T1000 (cell line): ENCODE measurements around the gene SPPL2A.
A peak's percentile ranks its signal among the peaks of the same experiment; 100 is the strongest.
"Not testable (repeated sequence)": the region's sequence is repeated elsewhere in the genome, so short reads cannot be mapped to it uniquely, and the experiment has no call there.

Source experiments
- DNase-seq: peaks from one replicate; lab custom pipeline; 2025; ENCODE audit warnings: mixed read lengths; lab: John Stamatoyannopoulos, UW

The SPPL2A gene

GRCh38 chr15:50765195-50765967 lies at the start of gene SPPL2A:
SPPL2A (minus strand) TSS chr15:50765706; CDS start chr15:50765533, 173 bp downstream.
- peak; percentile 72 for DNase-seq

- DNase-seq = no peak
Observed at GRCh38 chr15:50814634-50815033, 49.1 kb upstream of the SPPL2A start.

GRCh38 chr15:50813865-50814264 lies 48.4 kb upstream of the SPPL2A start:
- DNase-seq = no peak

- no peak for DNase-seq
Observed at GRCh38 chr15:50813089-50813488, 47.6 kb upstream of the SPPL2A start.

GRCh38 chr15:50812181-50812506 lies 46.6 kb upstream of the SPPL2A start:
- DNase-seq = not testable (repeated sequence)

- not testable (repeated sequence) for DNase-seq
Observed at GRCh38 chr15:50811461-50812180, 46.1 kb upstream of the SPPL2A start.

- no peak for DNase-seq
Observed at GRCh38 chr15:50810128-50810527, 44.6 kb upstream of the SPPL2A start.

- no peak for DNase-seq
Observed at GRCh38 chr15:50808728-50809127, 43.2 kb upstream of the SPPL2A start.

- no peak for DNase-seq
Observed at GRCh38 chr15:50803479-50804180, 38.1 kb upstream of the SPPL2A start.

GRCh38 chr15:50800715-50801114 lies 35.2 kb upstream of the SPPL2A start:
- no peak for DNase-seq

- DNase-seq = no peak
Observed at GRCh38 chr15:50798684-50799083, 33.2 kb upstream of the SPPL2A start.

- no peak for DNase-seq
Observed at GRCh38 chr15:50797926-50798325, 32.4 kb upstream of the SPPL2A start.

GRCh38 chr15:50791486-50791885 lies 26.0 kb upstream of the SPPL2A start:
- DNase-seq = no peak

GRCh38 chr15:50790778-50791453 lies 25.4 kb upstream of the SPPL2A start:
- DNase-seq = no peak

- DNase-seq = no peak
Observed at GRCh38 chr15:50786871-50787270, 21.4 kb upstream of the SPPL2A start.

- no peak for DNase-seq
Observed at GRCh38 chr15:50786438-50786837, 20.9 kb upstream of the SPPL2A start.

- DNase-seq = no peak
Observed at GRCh38 chr15:50783895-50784294, 18.4 kb upstream of the SPPL2A start.

GRCh38 chr15:50783411-50783810 lies 17.9 kb upstream of the SPPL2A start:
- DNase-seq = no peak

GRCh38 chr15:50778086-50778485 lies 12.6 kb upstream of the SPPL2A start:
- no peak for DNase-seq

GRCh38 chr15:50777042-50777441 lies 11.5 kb upstream of the SPPL2A start:
- no peak for DNase-seq

- DNase-seq = no peak
Observed at GRCh38 chr15:50774450-50774849, 8.9 kb upstream of the SPPL2A start.

GRCh38 chr15:50773389-50773788 lies 7.9 kb upstream of the SPPL2A start:
- no peak for DNase-seq
